HEK293T (cell line): ENCODE data around the gene RNF25.

ENCODE experiments used
- CTBP1 ChIP-seq: fragments of 450-650 bp; IDR thresholded peaks from 2 replicates; pipeline ENCODE4 v1.6.1; 2016; ENCODE audit warnings: borderline replicate concordance
- FOXK2 ChIP-seq: fragments of 450-650 bp; IDR thresholded peaks from 2 replicates; pipeline ENCODE4 v1.6.1; 2016; ENCODE audit warnings: mild to moderate bottlenecking
- NFRKB ChIP-seq: fragments of 450-650 bp; IDR thresholded peaks from 2 replicates; pipeline ENCODE4 v1.6.1; 2016; ENCODE audit warnings: mild to moderate bottlenecking, moderate library complexity
- SUZ12 ChIP-seq: fragments of 450-650 bp; IDR thresholded peaks from 2 replicates; pipeline ENCODE4 v1.6.1; 2016; ENCODE audit warnings: mild to moderate bottlenecking

DNA sequence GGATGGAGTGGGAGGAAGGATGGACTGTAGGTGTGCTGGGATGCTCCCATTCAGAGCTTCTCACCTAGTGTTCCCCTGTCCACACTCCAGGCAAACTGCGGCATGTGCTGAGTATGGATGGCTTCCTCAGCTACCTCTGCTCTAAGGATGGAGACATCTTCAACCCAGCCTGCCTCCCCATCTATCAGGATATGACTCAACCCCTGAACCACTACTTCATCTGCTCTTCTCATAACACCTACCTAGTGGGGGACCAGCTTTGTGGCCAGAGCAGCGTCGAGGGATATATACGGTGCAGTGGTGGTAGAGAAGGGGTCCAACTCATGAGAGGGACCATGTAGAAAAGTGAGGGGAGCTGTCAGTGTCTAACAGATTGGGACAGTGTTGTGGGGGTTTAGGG, 43.9 kb downstream of the RNF25 start:
- TF ChIP-seq FOXK2 (no peak), NFRKB (no peak), CTBP1 (no peak), SUZ12 (no peak)
